Trophoblast cell (in vitro differentiated cells and primary cell): ENCODE measurements around the gene ZNF423.
A peak's percentile ranks its signal among the peaks of the same experiment; 100 is the strongest.

Experiments
- DNase-seq, 2 donors: peaks; one replicate each; pipeline ENCODE4 v3.0.0-alpha.2; 2016
- H2AFZ ChIP-seq: 2 replicates; pipeline ENCODE4 v1.6.1; 2013; ENCODE audit warnings: low read length, moderate library complexity, mild to moderate bottlenecking; ENCODE audit not compliant: insufficient read depth, poor library complexity
- H2AK5ac ChIP-seq: 2 replicates; pipeline ENCODE4 v1.6.1; 2013; ENCODE audit warnings: mild to moderate bottlenecking, low read length
- H2BK120ac ChIP-seq: 2 replicates; pipeline ENCODE4 v1.6.1; 2013; ENCODE audit warnings: low read length, mild to moderate bottlenecking, moderate library complexity; ENCODE audit not compliant: insufficient read depth, poor library complexity
- H2BK12ac ChIP-seq: 2 replicates; pipeline ENCODE4 v1.6.1; 2013; ENCODE audit warnings: mild to moderate bottlenecking, low read length, moderate library complexity
- H2BK5ac ChIP-seq: 2 replicates; pipeline ENCODE4 v1.6.1; 2013; ENCODE audit warnings: low read length, low read depth, moderate library complexity, mild to moderate bottlenecking; ENCODE audit not compliant: poor library complexity
- H3K14ac ChIP-seq: 2 replicates; pipeline ENCODE4 v1.6.1; 2013; ENCODE audit warnings: mild to moderate bottlenecking, low read length
- H3K18ac ChIP-seq: 2 replicates; pipeline ENCODE4 v1.6.1; 2013; ENCODE audit warnings: mild to moderate bottlenecking, low read length
- H3K23ac ChIP-seq: 2 replicates; pipeline ENCODE4 v1.6.1; 2013; ENCODE audit warnings: low read length
- H3K27ac ChIP-seq: 2 replicates; pipeline ENCODE4 v1.5.1; 2013; ENCODE audit warnings: low read depth, mild to moderate bottlenecking, inconsistent platforms, low read length, moderate library complexity
- H3K27me3 ChIP-seq: 2 replicates; pipeline ENCODE4 v1.6.1; 2013; ENCODE audit warnings: inconsistent platforms, mild to moderate bottlenecking, low read length, moderate library complexity; ENCODE audit not compliant: insufficient read depth
- H3K36me3 ChIP-seq, 2 experiments: 1 replicate in 1 of 2; 2 replicates in 1 of 2; pipeline ENCODE4 v1.6.1; 2013; ENCODE audit warnings: low read length in 2 of 2, mild to moderate bottlenecking in 2 of 2, moderate library complexity in 1 of 2; ENCODE audit not compliant: insufficient read depth in 2 of 2, control insufficient read depth in 1 of 2
- H3K4ac ChIP-seq: 2 replicates; pipeline ENCODE4 v1.6.1; 2013; ENCODE audit warnings: low read depth, mild to moderate bottlenecking, low read length, moderate library complexity
- H3K4me1 ChIP-seq, 2 experiments: 1 replicate in 1 of 2; 2 replicates in 1 of 2; pipeline ENCODE4 v1.6.1; 2013; ENCODE audit warnings: low read length in 2 of 2, mild to moderate bottlenecking in 2 of 2, moderate library complexity in 1 of 2; ENCODE audit not compliant: insufficient read depth in 2 of 2, control insufficient read depth in 1 of 2
- H3K4me2 ChIP-seq: 2 replicates; pipeline ENCODE4 v1.6.1; 2013; ENCODE audit warnings: inconsistent platforms, mild to moderate bottlenecking, low read length, moderate library complexity
- H3K4me3 ChIP-seq: 2 replicates; pipeline ENCODE4 v1.5.1; 2013; ENCODE audit warnings: mild to moderate bottlenecking, low read depth, low read length, inconsistent platforms
- H3K79me1 ChIP-seq: one replicate; pipeline ENCODE4 v1.6.1; 2013; ENCODE audit warnings: low read length
- H3K79me2 ChIP-seq: 2 replicates; pipeline ENCODE4 v1.6.1; 2013; ENCODE audit warnings: low read length, mild to moderate bottlenecking; ENCODE audit not compliant: control insufficient read depth, insufficient read depth, poor library complexity
- H3K9ac ChIP-seq: 2 replicates; pipeline ENCODE4 v1.6.1; 2013; ENCODE audit warnings: mild to moderate bottlenecking, low read length
- H3K9me3 ChIP-seq: 2 replicates; pipeline ENCODE4 v1.6.1; 2013; ENCODE audit warnings: low read depth, mild to moderate bottlenecking, control low read depth, inconsistent platforms, low read length; ENCODE audit not compliant: insufficient read depth
- H4K12ac ChIP-seq: 2 replicates; pipeline ENCODE4 v1.6.1; 2013; ENCODE audit warnings: low read depth, mild to moderate bottlenecking, low read length, moderate library complexity
- H4K8ac ChIP-seq: 2 replicates; pipeline ENCODE4 v1.6.1; 2013; ENCODE audit warnings: low read depth, mild to moderate bottlenecking, low read length, moderate library complexity
- H4K91ac ChIP-seq: one replicate; pipeline ENCODE4 v1.6.1; 2013; ENCODE audit warnings: low read depth, mild to moderate bottlenecking, low read length, moderate library complexity
- WGBS: extraction: QIAGEN DNeasy Blood & Tissue Kit; methylation state at CpG from one replicate; pipeline ENCODE4 v1.1.7; 2013; ENCODE audit warnings: missing lambda C conversion rate; ENCODE audit not compliant: insufficient read length, insufficient coverage; ENCODE audit errors: extremely low coverage; 5-methylcytosine and 5-hydroxymethylcytosine counted together

The ZNF423 gene

DNA sequence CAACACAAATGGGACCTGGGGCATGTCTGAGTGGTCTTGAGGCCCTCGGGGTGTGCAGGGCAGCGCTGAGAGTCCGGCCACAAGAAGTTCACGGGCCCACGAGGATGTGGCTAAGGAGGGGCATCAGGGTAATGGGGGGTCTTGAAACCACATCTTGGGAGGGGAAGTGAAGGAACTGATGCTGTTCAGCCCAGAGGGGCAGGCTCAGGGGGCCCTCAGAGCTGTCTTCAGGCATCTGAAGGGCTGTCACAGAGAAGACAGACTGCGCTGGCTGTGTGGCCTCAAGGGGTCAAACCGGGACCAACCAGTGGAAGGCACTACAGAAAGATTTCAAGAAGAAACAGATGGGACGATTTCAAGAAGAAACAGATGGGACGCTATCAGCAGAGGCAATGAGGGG is 45.1 kb downstream of the ZNF423 start:
- no peak for DNase-seq
- Histone ChIP-seq H2BK12ac (peak overlapping the region; percentile 33), H3K4me1 (peaks cover 7 to 13% of the 10 kb centered on the region in 2 experiments), H4K12ac (no peak overlapping the region), H3K4me2 (no peak overlapping the region), H4K91ac (peak overlapping the region; percentile 30), H3K18ac (peak overlapping the region; percentile 27), H3K79me1 (no peaks in the 10 kb centered on the region), H2BK5ac (no peak overlapping the region), H2AK5ac (no peak overlapping the region), H3K4ac (no peak overlapping the region), H3K36me3 (no peaks in the 10 kb centered on the region), H3K9me3 (peaks cover 4% of the 10 kb centered on the region), H3K79me2 (peaks cover 2% of the 10 kb centered on the region), H2BK120ac (no peak overlapping the region), H4K8ac (no peak overlapping the region), H3K4me3 (no peak overlapping the region), H3K27ac (no peak overlapping the region), H3K27me3 (no peaks in the 10 kb centered on the region), H3K9ac (no peak overlapping the region), H2AFZ (no peak overlapping the region), H3K23ac (no peak overlapping the region), H3K14ac (no peak overlapping the region)
- WGBS, result no CpG with 5 or more reads among the region's 9 CpGs

DNA sequence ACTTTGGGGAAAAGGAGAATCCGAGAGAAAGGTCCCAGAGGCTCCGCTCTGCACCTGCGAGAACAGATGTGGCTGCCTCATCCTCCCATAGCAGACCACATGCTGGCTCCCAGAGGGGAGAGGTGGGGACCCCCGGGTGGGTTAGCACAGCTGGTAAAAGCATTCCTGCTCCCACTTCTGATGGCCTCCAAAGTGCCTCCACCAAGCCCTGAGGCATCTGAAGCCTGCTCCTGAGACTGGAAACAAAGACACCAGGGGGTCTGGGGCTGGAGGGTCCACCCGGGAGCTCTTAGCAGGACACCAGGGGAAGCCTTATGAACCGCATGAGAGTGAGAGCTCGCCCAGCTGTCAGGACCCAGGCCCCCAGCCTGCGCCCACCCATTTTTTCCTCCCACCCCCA is 46.4 kb downstream of the ZNF423 start:
- H2BK120ac ChIP-seq, result no peak overlapping the region
- no peak overlapping the region for H3K23ac ChIP-seq
- H3K4ac ChIP-seq, result no peak overlapping the region
- H2AFZ ChIP-seq, result no peak overlapping the region
- H4K12ac ChIP-seq, result no peak overlapping the region
- H2AK5ac ChIP-seq, result no peak overlapping the region
- no peak for DNase-seq
- WGBS, result no CpG with 5 or more reads among the region's 8 CpGs
- no peak overlapping the region for H3K18ac ChIP-seq
- H3K4me3 ChIP-seq, result no peak overlapping the region
- no peak overlapping the region for H3K14ac ChIP-seq
- H3K4me1 ChIP-seq, result peaks cover 7 to 13% of the 10 kb centered on the region in 2 experiments
- peaks cover 2% of the 10 kb centered on the region for H3K79me2 ChIP-seq
- no peak overlapping the region for H4K91ac ChIP-seq
- no peaks in the 10 kb centered on the region for H3K36me3 ChIP-seq
- no peaks in the 10 kb centered on the region for H3K79me1 ChIP-seq
- no peak overlapping the region for H4K8ac ChIP-seq
- H2BK5ac ChIP-seq, result no peak overlapping the region
- no peak overlapping the region for H2BK12ac ChIP-seq
- no peak overlapping the region for H3K9ac ChIP-seq
- H3K27me3 ChIP-seq, result no peaks in the 10 kb centered on the region
- no peak overlapping the region for H3K4me2 ChIP-seq
- peaks cover 1% of the 10 kb centered on the region for H3K9me3 ChIP-seq
- H3K27ac ChIP-seq, result no peak overlapping the region

DNA sequence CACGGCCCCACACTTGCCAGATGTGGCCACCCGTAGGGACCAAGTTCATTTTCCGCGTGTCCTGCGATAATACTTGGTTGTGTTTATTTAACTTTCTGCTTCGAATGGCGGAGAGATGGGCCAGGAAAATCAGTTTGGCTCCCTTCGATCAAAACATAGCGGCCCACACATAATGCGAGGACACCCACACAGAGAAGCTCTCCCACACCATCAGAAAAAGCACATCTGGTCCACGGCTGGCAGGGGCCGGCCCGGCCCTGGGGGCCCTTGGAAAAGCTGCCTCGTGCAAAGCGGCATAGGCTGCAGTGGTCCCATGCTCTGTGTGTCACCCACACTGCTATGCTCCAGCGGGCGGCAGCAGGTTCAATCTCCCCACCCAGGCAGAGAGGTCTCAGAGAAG is 46.9 kb downstream of the ZNF423 start:
- no peaks in the 10 kb centered on the region for H3K9me3 ChIP-seq
- H3K79me2 ChIP-seq, result peaks cover 2% of the 10 kb centered on the region
- H3K9ac ChIP-seq, result no peak overlapping the region
- no peak overlapping the region for H2AK5ac ChIP-seq
- DNase-seq, result no peak
- no peak overlapping the region for H2BK5ac ChIP-seq
- H3K4me1 ChIP-seq, result peaks cover 7 to 13% of the 10 kb centered on the region in 2 experiments
- H3K27ac ChIP-seq, result no peak overlapping the region
- no peaks in the 10 kb centered on the region for H3K79me1 ChIP-seq
- H2BK120ac ChIP-seq, result no peak overlapping the region
- H3K18ac ChIP-seq, result no peak overlapping the region
- H3K4me3 ChIP-seq, result no peak overlapping the region
- H3K36me3 ChIP-seq, result no peaks in the 10 kb centered on the region
- no peaks in the 10 kb centered on the region for H3K27me3 ChIP-seq
- no peak overlapping the region for H4K8ac ChIP-seq
- no peak overlapping the region for H2BK12ac ChIP-seq
- no peak overlapping the region for H3K4me2 ChIP-seq
- no peak overlapping the region for H3K23ac ChIP-seq
- no peak overlapping the region for H3K14ac ChIP-seq
- H2AFZ ChIP-seq, result no peak overlapping the region
- H4K12ac ChIP-seq, result no peak overlapping the region
- no peak overlapping the region for H4K91ac ChIP-seq
- no CpG with 5 or more reads among the region's 17 CpGs for WGBS
- no peak overlapping the region for H3K4ac ChIP-seq

DNA sequence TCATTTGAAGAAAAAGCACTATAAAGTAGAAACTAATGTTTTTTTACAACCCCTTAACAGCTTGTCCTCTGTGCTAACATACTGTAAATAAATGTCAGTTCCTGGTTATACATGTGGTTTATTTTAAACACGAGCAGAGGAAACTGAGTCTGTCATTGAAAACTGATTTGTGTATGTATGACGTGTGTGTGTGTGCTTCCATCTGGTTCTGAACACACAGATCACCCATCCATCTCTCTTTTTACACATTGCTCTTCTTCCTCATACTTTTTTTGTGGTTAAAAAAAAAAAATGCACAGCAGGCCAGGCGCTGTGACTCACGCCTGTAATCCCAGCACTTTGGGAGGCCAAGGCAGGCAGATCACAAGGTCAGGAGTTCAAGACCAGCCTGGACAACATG is 49.5 kb downstream of the ZNF423 start:
- no CpG with 5 or more reads among the region's 4 CpGs for WGBS
- no peak for DNase-seq
- Histone ChIP-seq H3K23ac (no peak overlapping the region), H2BK5ac (no peak overlapping the region), H3K79me1 (no peaks in the 10 kb centered on the region), H2BK12ac (no peak overlapping the region), H4K8ac (no peak overlapping the region), H2BK120ac (no peak overlapping the region), H3K4me1 (peaks cover 3 to 6% of the 10 kb centered on the region in 2 experiments), H3K18ac (no peak overlapping the region), H3K9ac (no peak overlapping the region), H2AFZ (no peak overlapping the region), H3K4ac (no peak overlapping the region), H3K27ac (no peak overlapping the region), H4K12ac (no peak overlapping the region), H3K14ac (no peak overlapping the region), H3K4me2 (no peak overlapping the region), H3K36me3 (no peaks in the 10 kb centered on the region), H3K9me3 (no peaks in the 10 kb centered on the region), H3K4me3 (no peak overlapping the region), H3K27me3 (no peaks in the 10 kb centered on the region), H3K79me2 (peaks cover 2% of the 10 kb centered on the region), H4K91ac (no peak overlapping the region), H2AK5ac (no peak overlapping the region)
